Fibroblast of skin of left quadriceps (primary cell): Measurements from ENCODE around the gene IGSF11.

Experiments used
- DNase-seq, 2 experiments: peaks; one replicate each; pipeline ENCODE4 v3.0.0-alpha.2; 2013; ENCODE audit warnings: low read depth in 2 of 2

IGSF11 gene

DNA sequence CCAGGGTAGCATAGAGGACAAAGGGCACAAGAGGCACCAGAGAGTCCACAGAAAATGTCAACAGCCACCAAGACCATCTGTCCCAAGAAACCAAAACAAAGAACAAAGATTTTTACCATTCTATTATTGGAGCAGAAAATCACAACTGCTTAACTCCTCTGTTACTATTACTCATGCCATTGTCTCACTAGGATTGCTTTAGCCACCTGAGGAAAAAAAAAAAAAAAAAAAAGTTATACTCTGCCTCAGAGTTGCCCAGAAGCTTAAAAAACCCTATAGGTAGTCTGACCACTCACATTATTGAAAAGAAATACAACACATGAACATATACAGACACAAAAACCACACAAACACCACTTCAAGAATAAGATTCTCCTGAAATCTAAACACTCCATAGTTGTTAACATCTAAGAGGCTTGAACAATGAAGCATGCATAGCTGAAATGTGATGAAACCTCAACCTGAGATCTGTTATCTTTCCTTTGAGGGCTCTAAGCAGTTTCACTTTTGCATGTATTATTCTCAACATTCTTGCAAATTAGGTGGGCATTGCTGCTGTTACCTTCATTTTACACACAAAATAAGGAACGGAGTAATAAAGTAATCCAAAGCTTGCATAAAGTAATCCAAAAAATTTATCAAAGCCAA, 85.4 kb downstream of the IGSF11 start:
- DNase-seq: no peak

DNA sequence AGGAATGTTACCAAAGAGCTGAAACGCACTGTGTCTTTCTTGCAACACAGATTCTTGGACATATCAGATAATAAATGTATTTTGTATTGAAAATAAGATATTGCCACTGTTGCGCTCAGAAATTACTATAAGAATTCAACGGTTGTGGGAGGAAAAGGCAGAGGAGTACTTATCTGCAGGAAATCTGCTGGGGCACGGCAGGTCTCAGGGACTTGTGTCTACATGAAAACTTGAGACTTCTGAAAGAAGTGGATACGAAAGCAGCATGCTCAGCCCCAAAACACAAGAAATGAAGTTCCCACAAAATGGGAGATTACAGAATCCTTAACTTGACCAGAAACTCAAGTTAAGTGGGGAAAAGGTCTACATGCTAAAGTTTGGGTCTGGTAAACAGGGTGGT, 86.5 kb downstream of the IGSF11 start:
- no peak for DNase-seq

DNA sequence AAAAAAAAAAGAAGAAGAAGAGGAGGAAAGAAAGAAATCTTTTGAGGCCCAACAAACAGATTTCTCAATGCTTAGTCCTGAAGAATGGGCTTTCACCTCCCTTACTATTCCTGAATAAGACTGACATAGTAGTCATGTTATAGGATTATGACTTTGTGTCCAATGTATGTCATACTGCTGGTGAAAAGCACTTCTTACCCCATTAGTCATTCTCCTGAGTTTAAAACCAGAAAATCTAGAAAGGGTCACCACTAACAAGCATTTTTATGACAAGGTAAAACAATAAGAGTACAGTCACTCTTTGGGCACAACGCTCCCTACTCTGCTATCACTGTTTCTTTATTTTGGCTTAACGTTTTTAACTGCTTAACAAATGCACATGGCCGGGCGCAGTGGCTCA, 88.2 kb downstream of the IGSF11 start:
- no peak for DNase-seq

DNA sequence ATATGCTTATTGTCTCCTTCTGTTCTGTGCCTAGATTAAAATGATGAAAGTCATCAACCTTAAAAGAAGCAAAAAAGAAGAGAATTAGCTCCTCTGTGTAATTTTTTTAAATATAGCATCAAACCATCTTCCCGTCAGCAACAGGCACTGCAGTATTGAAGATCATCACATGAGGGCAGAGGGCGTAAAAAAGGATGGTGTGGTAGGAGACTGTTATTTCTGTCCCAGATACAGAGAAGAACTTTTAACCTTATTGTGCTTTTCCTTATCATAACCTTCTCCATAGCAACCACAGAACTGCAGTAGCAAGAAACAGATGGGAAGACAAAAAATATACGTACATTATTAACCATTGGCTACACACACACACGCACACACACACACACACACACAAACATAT, 88.8 kb downstream of the IGSF11 start:
- DNase-seq: no peak

DNA sequence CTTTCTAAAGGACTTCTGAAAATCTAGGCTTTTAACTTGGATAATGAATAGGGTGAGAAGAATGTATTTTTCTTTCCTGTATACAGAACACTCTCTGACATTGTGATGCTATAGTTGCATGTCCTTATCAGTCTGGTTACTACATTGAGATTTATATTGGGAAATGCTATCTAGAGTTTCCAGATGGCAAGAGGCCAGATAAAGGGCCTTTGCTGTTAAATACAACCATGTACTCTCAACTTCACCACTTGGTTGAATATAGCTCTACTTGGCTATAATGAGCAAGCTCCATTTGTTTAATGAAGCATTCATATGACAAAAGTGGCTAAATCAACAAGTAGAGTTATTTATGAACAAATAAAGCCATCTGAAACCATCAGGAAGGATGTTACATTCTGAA, 91.0 kb downstream of the IGSF11 start:
- DNase-seq: no peak

DNA sequence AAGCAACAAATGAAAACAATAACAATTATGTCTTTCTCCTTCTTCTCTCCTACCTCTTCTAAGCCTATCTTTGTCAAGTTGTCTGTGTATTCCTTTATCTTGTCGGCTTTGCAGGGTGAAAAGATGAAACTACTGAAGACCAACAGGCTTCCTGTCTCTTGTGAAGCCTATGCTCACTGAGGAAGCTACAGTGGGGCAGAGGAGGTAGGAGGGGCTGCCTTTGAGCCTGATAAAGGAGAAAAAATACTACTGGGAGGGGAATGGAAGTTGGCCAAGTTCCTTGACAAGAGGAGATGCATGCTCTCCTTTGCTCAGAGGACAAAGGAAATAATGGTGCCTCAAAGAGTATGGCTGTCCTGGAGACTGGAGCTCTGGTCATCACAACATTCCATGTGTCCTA, 92.0 kb downstream of the IGSF11 start:
- DNase-seq: no peak

DNA sequence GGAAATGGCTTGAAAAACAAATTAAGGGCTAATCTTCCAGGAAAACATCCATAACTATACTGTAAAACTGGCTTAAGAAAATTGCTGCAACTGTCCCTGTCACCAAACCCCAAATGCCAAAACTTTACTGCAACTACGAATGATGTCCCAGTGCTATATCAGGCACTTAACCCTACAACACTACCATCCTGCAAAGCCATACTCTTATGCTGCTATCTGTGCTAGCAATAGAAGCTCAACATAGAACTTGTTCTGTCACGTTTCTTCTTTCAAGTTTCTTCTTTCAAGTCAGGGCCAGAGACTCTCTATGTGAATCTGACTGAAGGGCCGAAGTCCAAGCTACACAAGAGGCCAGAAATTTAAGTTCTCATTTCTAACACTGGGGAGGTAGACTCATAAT, 92.5 kb downstream of the IGSF11 start:
- no peak for DNase-seq

DNA sequence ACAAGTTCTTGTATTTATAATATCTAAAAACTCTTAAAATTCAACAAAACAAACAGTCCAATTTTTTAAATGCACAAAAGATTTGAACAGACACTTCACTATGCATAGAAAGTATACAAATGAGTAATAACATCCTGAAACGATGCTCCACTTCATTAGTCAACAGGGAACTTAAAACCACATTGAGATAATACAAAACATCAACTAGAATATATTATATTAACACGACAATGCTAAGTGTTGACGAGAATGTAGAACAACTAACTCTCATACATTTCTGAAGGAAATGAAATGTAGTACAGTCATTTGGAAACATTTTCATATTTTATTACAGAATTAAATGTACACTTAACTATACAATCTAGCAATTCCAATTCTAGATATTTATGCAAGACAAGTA, 93.4 kb downstream of the IGSF11 start:
- no peak for DNase-seq

DNA sequence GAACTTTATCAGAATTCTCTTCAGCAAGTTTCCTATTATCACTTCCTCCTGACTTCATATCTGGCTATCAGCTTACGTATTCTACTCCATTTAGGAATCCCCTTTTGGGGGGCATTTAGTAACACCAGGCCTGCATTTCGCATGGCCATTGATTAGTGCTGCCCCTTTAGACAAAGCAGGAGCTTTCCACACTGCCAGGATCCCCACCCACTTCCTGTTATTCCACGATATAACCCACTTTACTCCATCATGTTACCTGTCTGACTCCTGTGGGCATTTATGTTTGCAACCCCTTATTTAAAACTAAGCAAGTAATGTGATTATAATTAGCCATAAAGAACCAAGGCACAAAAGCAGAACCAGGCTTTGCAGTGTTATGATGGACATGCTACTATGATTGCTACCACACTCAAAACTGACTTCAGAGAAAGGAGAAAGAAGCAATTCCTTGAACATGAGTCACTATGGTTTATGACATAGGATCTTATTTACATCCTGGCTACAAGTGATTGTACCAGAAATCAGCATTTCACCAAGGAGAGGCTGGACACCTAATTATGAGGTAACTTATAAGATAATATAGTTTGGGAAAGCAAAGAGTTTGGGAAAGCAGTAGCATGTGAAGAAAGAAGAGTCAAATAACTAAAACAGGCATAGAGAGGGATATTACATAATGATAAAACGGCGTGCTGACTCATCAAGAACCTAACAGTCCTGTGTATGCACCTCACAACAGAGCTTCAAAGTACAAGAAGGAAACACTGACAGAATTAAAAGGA, 96.3 kb downstream of the IGSF11 start:
- DNase-seq: no peak

DNA sequence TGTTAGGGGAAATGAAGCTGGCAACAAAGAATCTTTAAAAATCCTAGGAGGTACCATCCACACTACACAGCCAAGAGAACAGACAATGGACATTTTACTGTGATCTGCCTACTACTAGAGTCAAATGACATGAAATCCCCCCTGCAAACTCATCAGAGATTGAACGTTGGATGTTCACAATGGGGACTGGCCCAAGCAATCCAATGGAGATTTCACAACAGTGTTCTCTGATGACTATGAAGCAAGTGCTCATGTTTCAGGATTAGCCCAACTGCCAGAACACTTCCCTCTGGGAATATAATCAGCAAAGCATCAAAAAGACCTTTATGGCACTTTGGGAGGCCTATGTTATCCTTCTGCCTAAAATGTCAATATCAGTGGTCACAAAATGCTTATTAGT, 97.8 kb downstream of the IGSF11 start:
- no peak for DNase-seq

DNA sequence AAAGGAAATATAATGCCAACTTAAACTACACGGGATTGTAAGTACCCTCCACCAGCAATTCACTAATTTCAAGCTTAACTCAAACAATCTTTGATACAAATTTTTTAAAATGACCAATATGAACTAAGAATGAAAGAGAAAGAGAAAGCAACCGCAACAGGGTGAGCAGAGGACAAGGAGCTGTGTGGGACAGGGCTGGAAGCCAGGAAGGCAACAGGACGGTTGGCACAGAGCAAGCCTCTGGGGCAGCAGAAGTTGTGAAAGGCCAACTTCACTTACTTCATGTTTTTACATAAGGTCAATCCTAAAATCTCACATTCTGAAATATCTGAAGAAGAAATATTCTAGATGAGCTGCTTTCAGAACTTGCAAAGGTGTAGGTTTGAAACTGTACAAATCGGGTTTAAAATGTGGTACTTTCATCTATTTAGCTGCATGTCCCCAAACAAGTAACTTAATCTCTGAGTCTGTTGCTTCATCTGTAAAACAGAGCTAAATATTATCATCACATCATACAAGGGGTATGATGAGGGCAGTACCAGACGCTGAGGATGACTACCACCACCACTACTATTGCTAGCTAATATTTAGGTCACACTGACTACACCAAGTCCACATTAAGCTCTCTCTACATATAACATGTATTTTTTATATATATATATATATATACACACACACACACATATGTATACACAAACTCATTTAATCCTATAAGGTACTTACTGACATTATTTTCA, 101.7 kb downstream of the IGSF11 start:
- no peak for DNase-seq

DNA sequence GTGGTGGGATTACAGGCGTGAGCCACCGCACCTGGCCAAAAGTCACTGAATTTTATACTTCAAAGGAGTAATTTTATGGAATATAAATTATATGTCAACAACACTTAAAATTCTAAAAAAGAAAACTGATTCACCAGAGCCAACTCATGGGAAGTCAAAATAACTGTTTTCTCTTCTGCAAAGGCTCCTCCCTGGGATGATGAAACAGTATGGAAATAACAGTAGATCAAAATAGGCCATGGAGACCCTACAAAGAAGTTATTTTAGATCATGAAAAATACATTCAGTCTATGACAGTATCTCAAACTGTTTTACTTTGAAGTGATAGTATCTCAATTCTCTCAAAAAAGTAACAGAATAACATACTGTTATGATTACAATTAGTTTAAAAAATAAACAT, 102.7 kb downstream of the IGSF11 start:
- DNase-seq: no peak

DNA sequence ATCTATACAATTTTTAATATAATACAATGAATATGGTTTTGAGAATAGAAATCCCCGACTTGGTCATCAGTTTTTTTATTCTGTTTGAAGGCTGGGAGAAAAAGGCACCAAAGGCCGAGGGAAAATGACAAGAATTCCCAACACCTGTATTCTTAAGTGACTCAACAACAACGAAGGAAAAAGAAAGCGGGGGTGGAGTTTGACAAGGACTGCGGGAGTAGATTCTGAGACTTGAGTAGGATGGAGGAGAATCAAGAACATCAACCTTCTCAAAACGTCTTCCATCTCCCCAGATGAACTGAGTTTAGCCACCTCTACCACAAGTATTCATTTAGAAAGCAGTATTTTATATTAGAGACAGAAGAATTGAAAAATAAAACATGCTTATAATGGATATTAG, 107.2 kb downstream of the IGSF11 start:
- DNase-seq: no peak

DNA sequence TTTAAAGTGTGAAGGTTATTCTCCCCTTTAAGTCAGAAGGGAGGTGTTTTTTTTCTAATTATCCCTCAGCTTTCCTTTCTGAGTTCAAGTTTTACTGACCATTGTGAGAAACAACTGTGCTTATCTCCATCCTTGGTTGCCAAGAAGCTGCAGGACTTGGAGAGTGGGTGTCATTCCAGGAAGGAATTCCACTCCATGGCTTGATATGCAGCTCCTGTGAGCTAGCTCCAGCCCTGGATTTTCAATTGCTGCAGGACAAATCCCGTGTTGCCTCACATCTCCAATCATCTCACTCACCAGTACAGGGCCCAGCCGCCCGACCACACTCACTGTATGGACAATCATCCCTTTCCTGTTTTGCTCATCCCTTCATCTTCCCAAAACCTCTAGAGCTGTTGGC, 122.5 kb downstream of the IGSF11 start:
- DNase-seq: no peak

DNA sequence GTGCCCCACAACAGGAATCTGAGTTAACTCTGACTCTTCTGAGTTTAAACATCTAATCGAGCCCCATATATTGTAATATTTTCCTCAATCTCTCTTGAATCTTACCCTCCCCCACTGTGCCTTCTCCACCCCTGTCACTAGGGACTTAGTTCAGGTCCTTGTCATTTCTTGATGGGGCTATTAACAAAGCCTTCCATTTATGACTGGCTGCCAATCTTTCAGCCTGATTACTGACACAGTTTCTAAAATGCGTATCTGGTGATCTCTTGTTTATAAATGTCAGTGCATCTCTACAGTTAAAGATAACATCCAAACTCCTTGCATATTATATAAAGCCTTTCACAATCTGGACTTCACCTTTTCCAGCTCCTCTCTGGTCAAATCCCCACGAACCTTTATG, 124.3 kb downstream of the IGSF11 start:
- DNase-seq: no peak

DNA sequence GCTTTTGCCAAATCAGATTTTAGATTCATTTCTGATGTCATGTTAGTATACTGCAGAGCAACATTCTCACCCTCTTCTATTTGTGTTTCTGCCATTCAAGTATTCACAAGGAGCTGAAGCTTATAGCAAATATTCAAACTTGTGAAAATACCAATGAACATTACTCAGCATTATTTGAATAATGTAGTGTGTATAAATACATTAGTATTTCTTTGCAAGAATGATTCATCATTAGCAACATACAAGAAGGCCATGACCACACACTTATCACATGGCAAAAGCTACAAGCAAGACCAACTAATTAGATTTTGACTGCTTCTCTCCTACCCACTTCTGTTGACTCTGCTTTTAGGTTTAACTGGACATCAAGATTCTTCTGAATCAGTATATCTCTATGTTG, 124.9 kb downstream of the IGSF11 start:
- DNase-seq: no peak

DNA sequence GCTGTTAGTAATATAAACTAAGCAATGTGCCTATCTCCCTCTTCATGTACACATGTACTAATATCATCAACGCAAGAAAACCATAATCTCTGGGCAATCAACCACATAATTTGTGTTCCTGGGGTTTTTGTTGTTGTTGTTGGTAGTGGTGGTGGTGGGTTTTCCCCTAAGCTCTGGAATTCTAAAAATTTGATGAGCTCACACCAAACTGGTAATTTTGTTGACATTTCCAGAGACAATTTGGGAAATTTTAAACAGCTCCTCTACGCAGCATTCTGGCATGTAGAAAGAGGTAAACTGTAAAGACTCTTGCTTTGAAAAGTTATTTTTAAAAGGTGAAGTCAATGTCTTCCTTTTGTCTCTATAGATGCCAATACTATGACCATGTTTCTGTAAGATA, 126.7 kb downstream of the IGSF11 start:
- DNase-seq: no peak

DNA sequence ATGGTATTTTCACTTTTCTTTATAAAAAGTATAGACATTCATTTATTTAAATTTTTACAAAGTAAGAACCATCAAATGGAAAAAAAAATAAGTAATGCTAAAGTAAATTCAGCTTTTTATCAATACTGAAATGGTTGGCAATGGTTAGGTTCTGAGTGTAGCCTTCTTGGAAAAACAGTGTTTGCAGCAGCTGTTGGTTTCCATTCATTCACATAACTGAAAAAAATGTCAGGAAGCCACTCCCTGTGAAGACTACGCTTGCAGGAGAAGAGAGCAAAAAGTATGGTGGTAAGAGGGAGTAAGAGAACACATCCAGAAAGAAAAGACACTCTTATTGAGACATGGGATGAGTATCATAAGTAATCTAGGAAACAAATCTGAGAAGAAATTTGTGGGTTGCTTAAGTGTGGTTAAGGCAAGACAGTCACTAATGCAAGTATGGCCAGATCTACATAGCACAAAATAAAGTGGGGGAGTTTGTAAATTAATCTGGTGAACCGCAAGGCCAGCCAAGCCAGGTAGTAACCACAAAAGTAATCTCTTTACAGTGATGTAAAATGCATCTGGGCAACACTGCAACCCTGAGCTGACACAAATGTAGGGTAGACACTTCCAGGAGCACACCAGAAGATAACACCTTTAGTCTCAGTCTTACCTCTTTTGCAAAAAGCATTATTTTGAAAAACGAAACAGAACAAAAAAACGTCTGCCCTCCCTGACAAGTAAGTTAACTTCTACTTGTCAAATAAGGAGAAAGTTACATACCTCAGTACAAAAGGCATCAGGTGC, 133.7 kb downstream of the IGSF11 start:
- DNase-seq: no peak

DNA sequence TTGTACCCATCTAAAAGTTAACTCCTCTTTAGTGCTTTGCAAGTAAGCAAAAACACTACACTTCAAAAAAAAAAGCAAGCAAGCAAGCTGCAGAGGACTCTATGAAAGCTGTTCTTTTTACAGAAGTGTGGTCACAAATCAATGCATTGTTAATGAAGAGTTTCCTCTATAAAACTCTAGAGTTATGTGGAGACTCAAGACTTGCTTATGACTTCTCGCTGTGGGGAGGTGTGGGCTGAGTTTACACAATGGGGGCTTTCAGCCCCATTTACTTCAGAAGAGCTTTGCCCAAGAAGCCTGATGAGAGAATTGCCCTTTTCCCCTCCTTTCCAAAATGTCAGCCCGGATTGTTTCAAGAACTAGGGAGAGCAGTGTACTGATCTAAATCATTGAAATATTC, 144.4 kb downstream of the IGSF11 start:
- no peak for DNase-seq

DNA sequence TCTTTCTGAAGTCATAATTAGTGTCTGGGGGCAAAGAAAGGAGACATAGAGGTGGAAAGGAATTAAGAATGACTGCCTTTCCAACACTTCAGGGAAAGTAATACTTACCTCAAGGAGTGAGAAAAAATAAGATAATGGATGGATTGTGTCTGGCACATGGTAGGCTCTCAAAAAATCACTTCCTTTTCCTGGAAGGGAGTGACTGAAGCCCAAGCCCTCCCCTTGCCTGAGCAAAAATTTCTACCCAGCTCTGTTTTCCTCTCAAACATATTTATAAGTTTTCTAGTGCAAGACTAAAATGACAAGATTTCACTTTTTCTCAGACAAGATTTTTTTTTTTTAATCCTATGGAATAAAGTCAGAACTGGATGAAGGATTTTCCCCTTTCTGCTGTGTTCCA, 145.0 kb downstream of the IGSF11 start:
- DNase-seq: no peak

DNA sequence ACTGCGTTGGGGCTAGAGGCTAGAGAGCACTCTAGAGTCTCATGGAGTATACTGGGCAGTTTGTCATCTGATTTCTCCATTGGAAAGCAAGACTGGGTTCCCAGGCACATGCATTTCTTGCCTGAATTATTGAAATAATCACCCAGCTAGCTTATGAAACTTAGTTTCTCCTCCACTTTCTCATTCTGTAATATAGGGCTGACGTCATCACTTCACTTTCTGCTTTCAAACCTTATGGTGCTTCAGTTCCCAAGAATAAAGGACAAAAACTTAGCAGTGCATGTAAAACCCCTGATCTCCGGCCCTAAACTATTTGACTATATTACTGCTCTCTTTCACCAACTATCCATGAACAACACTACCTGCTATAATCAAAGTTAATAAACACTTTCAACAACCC, 147.9 kb downstream of the IGSF11 start:
- DNase-seq: no peak

DNA sequence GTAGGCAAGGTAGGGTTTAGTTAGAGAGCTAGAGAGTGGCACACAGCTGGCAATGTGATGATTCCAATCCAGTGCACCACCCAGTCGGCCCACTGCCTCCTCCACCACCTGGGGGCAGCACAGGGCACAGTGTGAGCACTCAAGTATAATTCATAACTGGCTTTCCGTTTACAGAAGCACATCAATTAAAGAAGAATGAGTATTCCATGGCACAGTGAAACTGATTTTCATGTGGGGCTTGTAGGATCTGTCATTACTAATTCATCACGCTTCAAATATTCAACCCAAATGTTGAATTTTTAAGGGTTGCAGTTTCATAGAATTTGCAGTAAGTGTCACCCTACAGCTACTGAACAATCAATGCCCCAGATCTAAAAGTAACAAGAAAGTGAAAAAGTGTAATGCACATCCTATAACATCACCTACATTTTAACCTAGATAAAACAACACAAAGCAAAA, 149.9 kb downstream of the IGSF11 start:
- DNase-seq: peak; percentile 4 to 6
